K562 (cell line): ENCODE results near the gene SYNJ2. TPM values are rescaled to one million over a fixed set of nuclear protein-coding genes. Genes with fewer than 3 reads are reported as not detected.

Source experiments
- ATAC-seq: fragments of 200-7000 bp; cut with Tn5 transposase; 3 replicates; pipeline ENCODE4 v1.9.1; 2020; ENCODE audit warnings: moderate library complexity
- BruUV-seq: library from RNA; stranded (reverse); fragments of 400-500 nt; replicated peaks from 2 replicates; lab custom pipeline; 2021; lab: Mats Ljungman, UMichigan
- CTCF ChIA-PET: fragments of 300-600 bp; formaldehyde crosslinking; extraction: SDS; loops from one replicate; lab custom pipeline; 2021; ENCODE audit warnings: low intra/inter-chr PET ratio; lab: Yijun Ruan, JAX
- POLR2A ChIA-PET: fragments of 300-600, 350-650 bp; sonication (Branson Sonifier 250); formaldehyde crosslinking; extraction: SDS; loops from one replicate; lab custom pipeline; 2021; ENCODE audit warnings: antibody characterized with exemption, inconsistent platforms; lab: Yijun Ruan, JAX
- DNase-seq, 4 experiments: peaks; one replicate each; pipeline versions ENCODE4 v3.0.0 to v3.0.0-alpha.2; 2011 to 2018; ENCODE audit warnings: low spot score in 3 of 4, mixed read lengths in 3 of 4; ENCODE audit errors: extremely low read depth in 1 of 4
- FAIRE-seq: peaks from 2 replicates; lab custom pipeline; 2011; peaks lifted over from hg19 to GRCh38; lab: Jason Lieb, UNC
- H2AFZ ChIP-seq: 2 replicates; pipeline ENCODE4 v1.6.0; 2011; ENCODE audit warnings: low read depth, low read length, control low read depth, inconsistent platforms
- H3K27ac ChIP-seq: fragments of 200-600 bp; 3 replicates; pipeline ENCODE4 v1.8.0; 2011; ENCODE audit warnings: low read depth, mild to moderate bottlenecking, control low read depth, inconsistent platforms, low read length, moderate library complexity, mixed read lengths; ENCODE audit errors: extremely low read depth
- H3K27me3 ChIP-seq, 2 experiments: fragments of 300-600 bp in 1 of 2; 2 replicates in 1 of 2; 3 replicates in 1 of 2; pipeline versions ENCODE4 v1.6.0 to v1.8.0; 2011; ENCODE audit warnings: inconsistent platforms in 2 of 2, low read length in 2 of 2, mild to moderate bottlenecking in 1 of 2, mixed read lengths in 1 of 2, moderate library complexity in 1 of 2; ENCODE audit not compliant: control insufficient read depth in 2 of 2, insufficient read depth in 2 of 2
- H3K36me3 ChIP-seq: fragments of 300-600 bp; 3 replicates; pipeline ENCODE4 v1.8.0; 2011; ENCODE audit warnings: mild to moderate bottlenecking, low read length, inconsistent platforms; ENCODE audit not compliant: control insufficient read depth, insufficient read depth
- H3K4me1 ChIP-seq, 2 experiments: fragments of 200-600 bp in 1 of 2; replicated peaks in 1 of 2; 2 replicates in 1 of 2; 3 replicates in 1 of 2; pipeline versions ENCODE4 v1.5.1 to v1.8.0; 2011; ENCODE audit warnings: inconsistent platforms in 2 of 2, low read length in 2 of 2, mild to moderate bottlenecking in 1 of 2, mixed read lengths in 1 of 2, moderate library complexity in 1 of 2; ENCODE audit not compliant: control insufficient read depth in 2 of 2, insufficient read depth in 2 of 2
- H3K4me2 ChIP-seq: 2 replicates; pipeline ENCODE4 v1.6.1; 2011; ENCODE audit warnings: low read length, control low read depth, inconsistent platforms, mixed read lengths; ENCODE audit not compliant: insufficient read depth
- H3K4me3 ChIP-seq: fragments of 200-600 bp; sonication (generic), shearing (Covaris generic); 2 replicates; pipeline ENCODE4 v1.5.1; 2016; ENCODE audit warnings: control low read depth, inconsistent platforms
- H3K79me2 ChIP-seq: fragments of 200-600 bp; 3 replicates; pipeline ENCODE4 v1.8.0; 2011; ENCODE audit warnings: low read length, inconsistent platforms; ENCODE audit not compliant: control insufficient read depth, insufficient read depth
- H3K9ac ChIP-seq, 2 experiments: 2 replicates each; pipeline versions ENCODE4 v1.6.0 to v1.6.1; 2011; ENCODE audit warnings: low read depth in 2 of 2, low read length in 2 of 2, control low read depth in 1 of 2, inconsistent platforms in 1 of 2, mild to moderate bottlenecking in 1 of 2, mixed read lengths in 1 of 2; ENCODE audit not compliant: insufficient read depth in 1 of 2
- H3K9me1 ChIP-seq: one replicate; pipeline ENCODE4 v1.6.0; 2011; ENCODE audit warnings: inconsistent platforms, mild to moderate bottlenecking, low read length, moderate library complexity; ENCODE audit not compliant: control insufficient read depth, insufficient read depth
- H3K9me3 ChIP-seq: replicated peaks from 2 replicates; pipeline ENCODE4 v1.5.1; 2011; ENCODE audit warnings: low read depth, low read length, inconsistent platforms; ENCODE audit not compliant: control insufficient read depth, insufficient read depth
- H4K20me1 ChIP-seq: replicated peaks from 2 replicates; pipeline ENCODE4 v1.6.1; 2011; ENCODE audit warnings: low read length, inconsistent platforms, mixed read lengths; ENCODE audit not compliant: control insufficient read depth, insufficient read depth
- CGGBP1 ChIP-seq: fragments of 250-450 bp; sonication (Bioruptor Pico); IDR thresholded peaks from 2 replicates; pipeline ENCODE4 v1.9.0; 2021; ENCODE audit warnings: mild to moderate bottlenecking
- CTBP1 ChIP-seq: fragments of 450-650 bp; IDR thresholded peaks from 2 replicates; pipeline ENCODE4 v1.6.1; 2016; ENCODE audit warnings: borderline replicate concordance
- DACH1 ChIP-seq: fragments of 450-650 bp; IDR thresholded peaks from 2 replicates; pipeline ENCODE4 v1.6.1; 2018; ENCODE audit not compliant: partially characterized antibody
- FOXA3 ChIP-seq, 2 experiments: fragments of 450-650 bp in 1 of 2; sonication (generic) in 1 of 2; formaldehyde crosslinking; IDR thresholded peaks in 1 of 2; conservative IDR thresholded peaks in 1 of 2; 2 replicates each; pipeline versions ENCODE4 v1.4.0 to v1.8.0; 2020 to 2022; ENCODE audit warnings: mild to moderate bottlenecking in 2 of 2, missing genetic modification reagents in 1 of 2
- GABPB1 ChIP-seq: sonication (generic); formaldehyde crosslinking; IDR thresholded peaks from 2 replicates; pipeline ENCODE4 v1.8.0; 2022; ENCODE audit warnings: mild to moderate bottlenecking, missing genetic modification reagents
- NFIX ChIP-seq: fragments of 250-450 bp; sonication (Bioruptor Pico); IDR thresholded peaks from 2 replicates; pipeline ENCODE4 v1.4.0; 2020; ENCODE audit warnings: low read depth, mild to moderate bottlenecking, moderate library complexity
- NR2C2 ChIP-seq, 2 experiments: fragments of 200-800 bp in 1 of 2; sonication (Bioruptor generic) in 1 of 2; sonication (generic) in 1 of 2; formaldehyde crosslinking in 1 of 2; IDR thresholded peaks; 2 replicates each; pipeline versions ENCODE4 v1.6.1 to v1.8.0; 2016 to 2022; ENCODE audit warnings: mild to moderate bottlenecking in 1 of 2, missing compliant biosample characterization in 1 of 2, missing genetic modification characterization in 1 of 2, missing genetic modification reagents in 1 of 2
- USF1 ChIP-seq: sonication (generic); formaldehyde crosslinking; IDR thresholded peaks from 2 replicates; pipeline ENCODE4 v1.9.0; 2022; ENCODE audit warnings: mild to moderate bottlenecking, missing genetic modification reagents
- ZNF124 ChIP-seq: sonication (generic); formaldehyde crosslinking; IDR thresholded peaks from 2 replicates; pipeline ENCODE4 v1.8.1; 2022; ENCODE audit warnings: missing genetic modification reagents
- ZNF184 ChIP-seq: sonication (generic); formaldehyde crosslinking; IDR thresholded peaks from 2 replicates; pipeline ENCODE4 v1.5.0; 2020; ENCODE audit warnings: missing genetic modification reagents
- ZNF384 ChIP-seq: IDR thresholded peaks from 2 replicates; pipeline ENCODE4 v1.6.1; 2012; ENCODE audit warnings: low read depth, low read length, improper control_type of control experiment
- ZNF408 ChIP-seq: fragments of 250-450 bp; sonication (Bioruptor Pico); IDR thresholded peaks from 2 replicates; pipeline ENCODE4 v1.4.0; 2020; ENCODE audit warnings: low read depth, mild to moderate bottlenecking, moderate library complexity
- WGBS: fragments of 100-300 bp; shearing (Covaris generic); methylation state at CpG from one replicate; pipeline ENCODE4 v1.1.6; 2016; ENCODE audit warnings: low coverage, mixed read lengths; ENCODE audit not compliant: insufficient coverage; ENCODE audit errors: missing lambda C conversion rate; 5-methylcytosine and 5-hydroxymethylcytosine counted together
- in situ Hi-C: fragments of 300-500 bp; cut with MboI; formaldehyde crosslinking; loops from 4 replicates; pipeline ENCODE4 v1.15.0; 2018; ENCODE audit warnings: inconsistent platforms, mixed read lengths
- intact Hi-C: fragments of 100-400 bp; cut with micrococcal nuclease; formaldehyde crosslinking; loops from 2 replicates; pipeline ENCODE4 v1.14.2; 2022
- polyA plus RNA-seq, 8 experiments: library from polyadenylated mRNA; depleted of rRNA in 4 of 8; stranded (reverse) in 5 of 8; unstranded in 3 of 8; fragments of >200 nt; fragmentation: Nextera tagmentation in 2 of 8; fragmentation: Illumina TruSeq in 1 of 8; extraction: Ambion mirVana in 2 of 8; extraction: Trizol in 1 of 8; gene quantifications; 2 replicates each; pipeline versions ENCODE4 v1.2.1 to v1.2.3, GENCODE V29; 2011 to 2014; ENCODE audit warnings: inconsistent platforms in 1 of 8, missing spikeins in 1 of 8
- total RNA-seq, 7 experiments: library from RNA; depleted of rRNA in 6 of 7; stranded (reverse); fragments of >200 nt in 6 of 7; fragmentation: Illumina TruSeq in 2 of 7; extraction: Trizol in 2 of 7; gene quantifications; 2 replicates each; pipeline versions ENCODE4 v1.2.1 to v1.2.3, GENCODE V29; 2011 to 2021; ENCODE audit warnings: low replicate concordance in 1 of 7
- TF ChIP-seq, protein P1 (sequence below): sonication (generic); formaldehyde crosslinking; IDR thresholded peaks from 2 replicates; pipeline ENCODE4 v1.8.0; 2022; ENCODE audit warnings: mild to moderate bottlenecking, missing genetic modification reagents

The SYNJ2 gene
- total and polyA plus RNA-seq, 9 of the 15 experiments (the other 6 are each of a cell fraction or from before 2014, with no cell fraction given), result 3.0 to 27.7 (median 17.8) TPM

GRCh38 chr6:158046201-158047126 is 64.8 kb downstream of the SYNJ2 start:
- CTCF ChIA-PET, result no interaction called here
- intact Hi-C loops, result no loop called here
- Histone ChIP-seq H2AFZ (no peak overlapping the region), H3K36me3 (peaks cover 15% of the 10 kb centered on the region), H3K9me1 (no peaks in the 10 kb centered on the region), H3K27me3 (no peaks in the 10 kb centered on the region), H4K20me1 (peaks cover 29% of the 10 kb centered on the region), H3K4me1 (peaks cover 31 to 42% of the 10 kb centered on the region in 2 experiments), H3K79me2 (peaks cover 3% of the 10 kb centered on the region; the same call in 1 of the 3 replicates), H3K9me3 (no peaks in the 10 kb centered on the region), H3K9ac (no peak overlapping the region), H3K4me3 (no peak overlapping the region), H3K27ac (no peak overlapping the region), H3K4me2 (no peak overlapping the region)
- FAIRE-seq (no peak), ATAC-seq (no peak), DNase-seq (no peak)
- no TSS peak for BruUV-seq
- WGBS, result 81% methylated on average over 20 of the region's 20 CpGs
- TF ChIP-seq GABPB1 (CRISPR knock-in tag) (no peak), ZNF124 (no peak), ZNF408 (no peak), CTBP1 (no peak), DACH1 (no peak), CGGBP1 (CRISPR knock-in tag) (no peak), NR2C2 (CRISPR knock-in tag; IDR thresholded peaks at IDR 0.05) (no peak), NR2C2 (tag; IDR thresholded peaks at IDR 0.05) (no peak), USF1 (CRISPR knock-in tag) (no peak), ZNF184 (CRISPR knock-in tag) (no peak), FOXA3 (CRISPR knock-in tag; conservative IDR thresholded peaks at IDR 0.05 in 1 of 2, IDR thresholded peaks at IDR 0.05 in 1 of 2) (no peak), ZNF384 (no peak), NFIX (CRISPR knock-in tag) (no peak)
- TF ChIP-seq, protein P1, sequence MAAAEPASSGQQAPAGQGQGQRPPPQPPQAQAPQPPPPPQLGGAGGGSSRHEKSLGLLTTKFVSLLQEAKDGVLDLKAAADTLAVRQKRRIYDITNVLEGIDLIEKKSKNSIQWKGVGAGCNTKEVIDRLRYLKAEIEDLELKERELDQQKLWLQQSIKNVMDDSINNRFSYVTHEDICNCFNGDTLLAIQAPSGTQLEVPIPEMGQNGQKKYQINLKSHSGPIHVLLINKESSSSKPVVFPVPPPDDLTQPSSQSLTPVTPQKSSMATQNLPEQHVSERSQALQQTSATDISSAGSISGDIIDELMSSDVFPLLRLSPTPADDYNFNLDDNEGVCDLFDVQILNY, result no peak
- in situ Hi-C loops, result no loop called here
- POLR2A ChIA-PET, result interaction anchor here (0.9 to 4.4 kb wide), 2 partner anchors 12 to 168 kb away, joined by 4 to 28 read pairs; no protein-coding TSS in a partner anchor
